NCI-H526 treated with DMSO at 0.1 percent for 48 hours (cell line): Measurements from ENCODE around the gene POLR3C.
"Not testable (repeated sequence)": the region's sequence is repeated elsewhere in the genome, so short reads cannot be mapped to it uniquely, and the experiment has no call there.

Experiments used
- DNase-seq: peaks from one replicate; lab custom pipeline; 2025; lab: John Stamatoyannopoulos, UW

The POLR3C gene

DNA sequence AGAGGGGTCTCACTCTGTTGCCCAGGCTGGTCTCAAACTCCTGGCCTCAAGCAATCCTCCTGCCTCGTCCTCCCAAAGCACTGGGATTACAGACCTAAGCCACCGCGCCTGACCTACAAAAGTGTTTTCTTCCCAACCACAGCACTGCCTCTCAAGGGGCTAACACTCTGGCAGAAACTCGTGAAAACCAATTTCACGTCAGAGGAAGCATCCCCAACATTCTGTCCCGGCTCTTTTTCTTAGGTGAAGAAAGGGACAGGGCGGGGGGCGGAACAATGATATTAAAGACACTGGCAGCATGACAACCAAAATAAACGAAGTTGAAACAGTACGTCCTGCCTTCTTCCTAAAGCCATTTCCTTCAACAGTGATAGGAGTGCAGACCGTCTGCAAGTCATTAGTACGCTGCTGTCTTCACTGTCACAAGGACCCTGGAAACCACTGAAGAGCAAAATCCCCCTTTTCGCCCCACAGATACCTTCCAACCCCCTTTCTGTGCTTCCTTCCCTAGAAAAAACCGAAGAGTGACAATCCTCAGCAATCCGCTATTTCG is 1.1 kb upstream of the POLR3C start:
- not testable (repeated sequence) for DNase-seq

DNA sequence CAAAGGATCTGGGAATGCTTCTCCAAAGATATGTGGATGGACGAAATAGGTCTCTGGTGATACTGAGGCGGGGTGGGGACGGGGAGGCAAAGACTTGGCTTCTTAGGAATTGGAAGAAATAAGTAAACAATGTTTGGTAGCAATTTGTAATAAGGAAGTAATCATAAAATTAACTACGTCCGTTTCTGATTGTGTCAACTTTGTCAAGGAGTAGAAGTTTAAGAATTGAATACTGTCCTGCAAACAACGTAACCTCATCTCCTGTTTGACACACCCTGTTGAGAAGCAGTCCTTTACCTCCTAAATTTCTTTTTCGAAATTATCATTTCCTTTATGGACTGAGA is 471 bp downstream of the POLR3C start:
- peak; percentile 73 for DNase-seq

DNA sequence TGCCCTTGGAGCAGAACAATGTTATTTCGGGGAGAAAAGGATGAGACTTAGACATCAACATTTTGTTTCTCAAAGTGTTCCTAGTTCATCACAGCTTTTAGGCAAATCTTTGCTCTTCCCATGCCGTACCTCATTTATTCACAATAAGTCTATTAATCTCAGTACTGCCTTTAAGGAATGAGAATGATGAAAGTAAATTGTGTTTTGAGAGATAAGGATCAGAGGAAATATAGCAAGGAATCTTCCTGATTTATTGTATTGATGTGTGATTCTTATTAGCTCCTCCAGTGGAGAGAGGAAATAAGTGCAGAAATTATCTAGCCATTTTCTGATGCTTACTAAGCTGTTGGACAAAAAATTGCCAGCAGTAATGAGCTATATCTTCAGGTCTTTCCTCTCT is 2.0 kb downstream of the POLR3C start:
- no peak for DNase-seq

DNA sequence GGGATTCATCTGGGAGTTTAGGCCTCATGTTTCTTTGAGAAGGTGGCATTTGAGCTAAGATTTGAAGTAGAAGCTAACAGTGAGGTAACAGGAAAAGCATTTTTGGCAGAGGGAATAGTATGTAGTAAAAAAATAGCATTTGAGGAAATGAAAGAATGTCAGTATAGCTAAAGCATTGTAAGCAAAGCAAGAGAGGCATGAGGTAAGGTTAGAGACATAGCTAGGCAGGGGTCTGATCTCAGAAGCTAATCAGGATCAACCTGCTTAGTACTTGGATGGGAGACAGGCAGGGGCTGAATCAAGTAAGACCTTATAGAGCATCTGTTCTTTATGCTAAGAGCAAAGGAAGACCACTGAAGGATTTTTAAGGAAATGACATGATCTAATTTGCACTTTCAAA is 4.0 kb downstream of the POLR3C start:
- DNase-seq = no peak

DNA sequence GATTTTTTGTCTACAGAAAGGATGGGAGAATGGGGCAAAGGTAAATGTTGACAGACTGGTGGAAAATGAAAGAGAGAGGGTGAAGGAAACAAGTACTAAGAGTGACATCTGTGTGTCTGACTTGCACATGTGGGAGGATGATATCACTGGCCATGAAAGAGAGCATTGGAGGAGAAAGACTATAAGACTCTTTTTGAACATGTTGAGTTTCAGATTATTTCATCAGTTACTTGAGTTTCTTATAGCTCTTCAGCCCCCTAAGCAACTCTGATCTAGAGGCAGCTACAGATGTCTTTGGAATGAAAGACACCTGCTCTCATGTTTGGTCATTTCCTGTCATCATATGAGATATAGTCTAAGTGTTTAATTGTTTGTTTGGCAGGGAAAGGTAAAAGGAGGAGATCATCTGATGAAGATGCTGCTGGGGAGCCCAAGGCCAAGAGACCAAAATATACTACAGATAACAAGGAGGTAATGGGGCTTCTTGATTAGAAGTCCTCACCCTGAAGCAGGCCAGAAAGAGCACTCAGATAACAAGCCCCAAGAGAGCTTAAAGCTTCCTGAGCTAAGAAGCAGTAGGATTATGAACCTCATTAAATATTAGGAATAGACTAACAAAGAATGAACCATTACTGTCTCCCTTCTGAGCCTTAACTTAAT is 4.5 kb downstream of the POLR3C start:
- no peak for DNase-seq

DNA sequence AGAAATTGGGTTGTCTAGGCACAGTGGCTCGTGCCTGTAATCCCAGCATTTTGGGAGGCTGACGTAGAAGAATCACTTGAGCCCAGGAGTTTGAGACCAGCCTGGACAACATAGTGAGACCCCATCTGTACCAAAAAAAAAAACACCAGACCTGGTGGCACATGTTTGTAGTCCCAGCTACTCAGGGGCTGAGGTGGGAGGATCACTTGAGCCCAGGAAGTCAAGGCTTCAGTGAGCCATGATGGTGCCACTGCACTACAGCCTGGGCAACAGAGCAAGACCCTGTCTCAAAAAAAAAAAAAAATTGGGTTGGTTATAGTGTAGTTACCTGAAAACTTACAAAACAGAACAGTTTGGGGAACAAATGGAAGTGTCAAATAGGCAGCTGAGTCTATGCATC is 6.8 kb downstream of the POLR3C start:
- DNase-seq = not testable (repeated sequence)

DNA sequence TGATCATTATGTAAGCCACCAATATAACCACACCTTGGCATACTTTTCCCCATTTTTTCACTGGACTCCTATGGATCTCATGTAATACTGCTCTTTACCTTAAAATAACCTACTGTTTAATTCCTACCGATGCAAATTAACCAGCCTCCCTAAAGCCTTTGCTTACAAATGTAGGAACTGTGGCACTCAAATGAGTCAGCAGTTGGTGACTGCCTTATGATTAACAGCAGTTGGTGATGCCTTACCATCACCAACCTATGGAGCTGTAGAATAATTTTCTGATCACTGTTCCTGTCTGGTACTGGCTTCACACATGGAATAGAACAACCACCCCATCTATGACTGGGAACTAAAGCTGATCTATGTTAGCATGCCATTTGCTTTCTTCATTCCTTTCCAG is 13.7 kb downstream of the POLR3C start:
- no peak for DNase-seq

DNA sequence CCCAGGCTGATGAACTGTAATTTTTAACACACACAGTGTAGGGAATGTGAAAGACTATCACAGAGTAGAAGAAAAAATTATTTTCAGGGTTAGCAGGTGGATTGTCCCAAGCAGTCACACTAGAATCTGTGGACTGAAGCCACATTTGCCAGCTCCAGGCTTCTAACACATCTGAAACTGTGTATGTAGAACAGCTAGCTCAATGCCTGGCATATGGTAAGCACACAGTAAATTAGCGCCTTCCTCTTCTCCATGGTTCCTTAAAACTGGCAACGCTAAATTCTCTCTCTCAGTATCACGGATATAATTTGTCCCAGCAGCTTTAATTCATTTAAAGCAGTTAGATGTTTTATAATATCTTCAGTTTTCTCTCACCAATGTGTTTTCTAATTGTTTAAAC is 19.0 kb downstream of the POLR3C start:
- no peak for DNase-seq

DNA sequence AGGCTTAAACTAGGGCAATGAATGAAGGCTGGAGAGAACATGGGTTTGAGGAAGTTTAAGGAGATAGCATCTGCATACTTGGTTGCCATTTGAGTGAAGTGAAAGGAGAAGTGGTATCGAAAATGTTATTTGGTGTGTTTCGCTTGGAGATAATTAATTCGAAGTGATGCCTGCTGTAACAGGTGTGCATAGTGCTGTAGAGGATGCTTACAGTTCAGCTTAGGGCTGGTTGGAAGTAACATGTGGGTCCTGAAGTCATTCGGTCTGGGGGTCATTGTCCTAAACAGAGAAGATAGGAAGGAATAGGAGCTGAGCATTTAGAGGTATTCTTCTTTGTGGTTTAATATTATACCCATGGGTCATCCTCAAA is 21.1 kb downstream of the POLR3C start:
- DNase-seq = peak; percentile 88

DNA sequence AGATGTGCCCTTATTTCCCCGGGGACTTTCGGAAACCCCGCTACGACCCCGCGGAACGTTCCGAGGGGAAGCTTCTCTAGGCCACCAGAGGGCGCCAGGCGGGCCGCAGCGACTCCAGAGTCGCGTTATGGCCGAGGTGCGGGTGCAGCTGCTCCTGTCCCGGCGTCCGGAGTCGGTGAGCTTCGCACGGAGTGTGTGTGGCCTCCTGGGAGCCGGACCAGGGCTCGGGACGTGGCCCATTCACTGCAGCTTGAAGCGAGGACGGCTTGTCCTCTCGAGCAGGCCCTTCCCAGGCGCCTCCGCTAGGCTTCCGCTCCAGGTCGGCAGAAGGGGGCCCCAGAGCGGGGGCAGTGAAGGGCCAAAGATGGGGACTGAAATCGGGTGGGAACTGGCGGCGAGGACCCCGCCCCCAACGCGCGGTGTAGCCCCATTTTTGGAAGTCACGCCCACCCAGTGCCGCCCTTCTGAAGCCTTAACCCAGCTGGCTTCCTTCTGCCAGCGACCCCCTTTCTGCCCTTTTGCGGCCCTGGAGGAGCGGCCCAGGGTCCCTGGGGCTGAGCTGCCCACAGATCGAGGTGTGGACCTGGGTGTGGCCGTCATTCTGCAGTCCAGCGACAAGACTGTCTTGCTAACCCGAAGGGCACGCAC is 21.6 kb downstream of the POLR3C start, which contains the start of gene NUDT17:
Gene NUDT17, plus strand, starts transcription at position 117 of the 648 bp plus-strand sequence. Its CDS starts 11 bp downstream, at position 128.
- DNase-seq = peak; percentile 88

DNA sequence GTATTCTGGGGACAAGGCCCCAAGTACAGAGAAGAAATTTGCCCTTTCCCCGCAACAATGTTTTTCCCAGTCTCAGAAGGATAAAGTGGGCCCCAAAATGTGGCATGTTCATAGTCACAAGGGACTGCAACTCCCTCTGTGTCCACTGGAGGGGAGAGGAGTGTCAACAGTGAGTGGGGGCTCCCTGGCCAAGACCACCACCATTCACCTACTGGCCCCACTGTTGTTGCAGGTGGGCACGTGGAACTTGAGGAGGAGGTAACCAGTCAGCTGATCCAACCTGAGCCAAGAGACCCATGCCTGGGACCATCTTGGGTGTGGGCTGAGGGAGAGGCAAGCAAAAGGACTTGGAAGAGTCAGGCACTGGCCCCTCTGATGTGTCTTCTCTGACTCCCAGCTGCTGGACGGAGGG is 22.2 kb downstream of the POLR3C start:
- DNase-seq = no peak

DNA sequence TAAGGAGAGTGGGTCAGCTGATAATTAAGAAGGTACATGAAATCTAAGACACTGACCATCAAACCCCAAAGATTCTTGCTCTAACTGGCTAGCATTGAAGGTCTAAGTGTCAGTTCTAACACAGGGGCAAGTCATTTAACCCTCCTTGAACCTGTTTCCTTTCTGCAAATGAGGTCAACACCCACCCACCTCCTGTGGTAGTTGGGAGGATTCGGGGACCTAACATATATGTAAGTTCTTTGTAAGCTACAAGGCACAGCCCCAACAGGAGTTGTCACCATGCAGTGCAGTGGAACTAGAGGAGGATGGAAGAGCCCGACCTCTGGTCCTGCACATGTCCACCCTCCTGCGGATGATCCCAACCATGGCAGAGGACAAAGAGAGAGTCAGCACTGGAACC is 23.8 kb downstream of the POLR3C start:
- no peak for DNase-seq

DNA sequence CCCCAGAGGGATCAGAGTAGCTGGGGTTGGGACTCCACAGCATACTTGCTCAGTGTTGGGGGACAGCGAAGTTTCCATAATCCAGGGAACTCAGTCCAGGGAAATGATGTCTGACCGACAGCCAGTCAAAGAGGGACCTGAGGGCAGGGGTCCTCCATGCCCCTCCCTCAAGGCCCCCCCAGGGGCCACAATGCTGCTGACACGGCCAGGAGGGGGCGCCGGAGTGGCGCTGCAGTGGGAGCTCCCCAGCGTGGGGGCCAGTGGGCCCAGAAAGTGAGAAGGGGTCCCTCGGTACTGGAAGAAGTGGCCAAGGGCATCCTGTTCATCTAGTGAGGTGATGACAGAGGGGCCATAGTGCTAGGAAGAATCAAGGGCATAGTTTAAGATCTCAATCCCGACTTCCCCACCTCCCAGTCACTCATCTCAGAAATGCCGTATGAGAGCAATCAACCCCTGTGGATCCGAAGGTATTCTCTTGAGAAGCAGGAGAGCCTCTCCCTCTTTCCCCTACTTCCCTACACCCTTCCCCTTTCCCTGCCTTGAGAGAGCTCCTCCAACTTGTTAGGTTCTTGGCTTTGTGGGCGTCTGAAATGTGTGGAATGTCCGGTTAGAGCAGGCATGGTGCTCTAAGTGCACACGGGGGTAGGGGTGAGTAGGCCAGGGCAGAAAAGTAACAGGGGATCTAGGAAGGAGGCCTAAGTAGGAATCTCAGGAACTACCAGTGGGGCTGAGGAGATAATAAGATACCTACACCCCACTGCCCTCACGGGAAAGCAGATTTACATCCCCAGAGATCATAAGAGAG is 25.6 kb downstream of the POLR3C start:
- no peak for DNase-seq

DNA sequence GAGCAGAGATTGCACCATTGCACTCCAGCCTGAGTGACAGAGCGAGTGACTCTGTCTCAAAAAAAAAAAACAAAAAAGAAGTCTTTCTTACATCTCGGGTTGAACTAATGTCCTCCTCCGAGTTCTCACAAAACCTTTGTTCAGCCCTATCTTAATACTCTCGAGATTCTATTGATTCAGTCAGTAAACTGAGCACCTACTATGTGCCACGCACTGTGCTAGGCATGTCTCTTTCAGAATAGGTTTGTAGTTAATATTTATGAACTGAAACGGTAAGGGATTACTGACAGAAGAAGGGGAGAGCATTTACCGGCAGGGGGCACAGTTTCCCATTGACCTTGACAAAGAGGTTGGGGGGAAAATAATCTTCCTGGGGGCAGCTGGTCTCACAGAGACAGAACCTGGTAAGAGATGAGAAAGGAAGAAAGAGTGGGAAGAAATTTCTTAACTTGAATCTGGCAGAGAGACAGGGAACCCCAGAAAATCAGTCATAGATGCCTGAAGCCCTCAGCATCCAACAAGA is 31.5 kb downstream of the POLR3C start:
- no peak for DNase-seq

DNA sequence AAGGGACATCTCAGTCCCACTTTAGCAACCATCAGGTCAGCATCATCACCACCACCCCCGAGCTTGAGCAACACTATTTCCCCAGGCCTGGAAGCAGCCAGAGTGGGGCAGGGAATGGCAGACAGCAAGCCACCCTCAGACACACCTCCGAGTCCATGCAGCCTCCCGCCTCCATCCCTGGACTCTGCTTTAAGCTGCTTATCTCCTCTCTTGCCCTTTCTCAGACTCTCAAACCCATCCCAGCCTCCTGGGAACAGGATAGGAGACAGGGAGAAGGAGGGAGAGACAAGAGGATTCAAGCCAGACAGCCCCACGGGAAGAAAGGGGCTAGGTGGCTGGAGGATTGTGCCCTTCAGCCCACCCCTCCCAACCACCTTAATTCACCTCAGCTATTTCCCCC is 33.2 kb downstream of the POLR3C start:
- no peak for DNase-seq

DNA sequence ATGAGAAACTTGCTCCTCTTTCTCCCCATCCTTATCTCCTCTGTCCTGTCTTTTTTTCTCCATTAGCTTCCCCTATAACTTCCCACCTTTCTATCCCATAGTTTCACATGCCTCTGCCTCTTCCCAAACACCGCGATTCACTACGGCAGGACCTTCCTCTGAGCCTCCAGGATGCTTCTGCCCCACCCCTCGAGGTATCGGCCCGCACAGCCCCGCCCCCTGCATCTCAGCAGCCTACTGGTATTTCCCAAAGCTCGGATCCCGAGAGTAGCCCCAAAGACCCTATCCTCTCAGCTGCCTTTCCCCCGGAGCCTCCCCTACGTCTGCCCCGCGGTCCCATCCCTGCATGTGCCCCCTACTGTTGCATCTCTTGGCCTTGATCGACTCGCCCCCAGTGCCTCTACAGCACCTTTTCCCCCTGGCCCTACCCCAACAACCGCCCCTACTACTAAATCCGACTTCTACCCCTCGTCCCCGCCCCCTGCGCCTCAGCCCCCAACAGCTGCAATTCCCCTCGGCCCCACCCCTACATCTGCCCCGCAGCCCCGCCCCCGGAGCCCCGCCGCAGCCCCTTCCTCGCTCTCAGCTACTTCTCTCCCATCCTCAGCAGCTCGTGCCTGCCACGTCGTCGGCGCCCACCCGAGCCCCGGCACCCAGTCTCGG is 34.4 kb downstream of the POLR3C start:
- DNase-seq = peak; percentile 91

DNA sequence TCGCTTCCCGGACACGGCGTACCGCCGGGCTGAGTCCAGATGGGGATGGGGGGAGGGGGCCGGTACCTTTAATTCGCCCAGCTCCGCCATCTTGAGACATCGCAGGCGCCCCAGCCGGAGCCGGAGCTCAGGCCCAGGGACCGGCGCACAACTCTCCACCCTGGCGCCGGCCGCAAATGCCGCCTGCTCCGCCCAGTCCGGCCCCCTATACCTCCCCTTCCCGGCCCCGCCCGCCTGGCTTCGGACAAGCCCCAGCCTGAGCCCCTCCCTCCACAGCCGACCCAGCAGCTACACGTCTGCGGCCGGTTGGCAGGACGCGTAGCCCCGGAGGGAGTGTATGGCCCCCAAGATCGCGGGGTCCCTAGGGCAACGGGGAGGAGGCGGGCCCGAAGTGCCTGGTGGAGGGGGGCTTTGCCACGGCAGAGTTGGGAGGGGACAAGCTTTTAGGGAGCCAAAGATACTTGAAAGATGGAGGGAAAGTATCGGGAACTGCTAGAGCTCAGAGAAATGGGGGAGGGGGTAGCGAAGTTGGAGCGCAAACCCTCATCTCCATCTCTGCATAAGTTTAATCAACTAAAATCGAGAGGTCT is 35.0 kb downstream of the POLR3C start, which contains the start of gene PIAS3:
Gene PIAS3, minus strand, starts transcription at position 181 of the 590 bp plus-strand sequence. Its CDS starts 91 bp downstream, at position 90.
- peak; percentile 98 for DNase-seq

DNA sequence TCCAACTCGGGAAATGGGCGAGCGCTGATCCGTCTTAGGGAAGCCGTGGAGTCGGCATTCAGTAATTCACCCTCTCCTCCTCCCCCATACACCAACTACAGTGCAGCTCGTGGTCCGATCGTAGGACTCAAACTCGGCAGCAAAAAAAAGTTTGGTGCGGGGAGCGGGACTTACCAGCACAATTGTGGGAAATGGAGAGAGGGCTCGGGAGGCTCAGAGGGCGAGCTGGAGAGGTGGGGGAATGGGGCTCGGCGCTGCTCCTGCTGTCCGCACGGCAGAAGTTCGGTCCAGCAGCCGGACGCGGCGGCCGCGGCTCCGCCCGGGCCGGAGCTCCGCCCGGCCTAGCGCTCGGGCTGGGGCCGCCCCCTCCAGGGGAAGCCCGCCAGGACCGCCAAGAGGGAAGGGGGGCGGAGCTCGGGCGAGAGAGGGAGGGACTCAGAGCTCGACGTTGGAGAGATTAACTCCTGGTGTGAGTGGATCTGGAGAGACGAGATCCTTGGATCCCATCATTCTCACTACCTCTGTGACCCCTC is 35.6 kb downstream of the POLR3C start:
- DNase-seq = peak; percentile 95

DNA sequence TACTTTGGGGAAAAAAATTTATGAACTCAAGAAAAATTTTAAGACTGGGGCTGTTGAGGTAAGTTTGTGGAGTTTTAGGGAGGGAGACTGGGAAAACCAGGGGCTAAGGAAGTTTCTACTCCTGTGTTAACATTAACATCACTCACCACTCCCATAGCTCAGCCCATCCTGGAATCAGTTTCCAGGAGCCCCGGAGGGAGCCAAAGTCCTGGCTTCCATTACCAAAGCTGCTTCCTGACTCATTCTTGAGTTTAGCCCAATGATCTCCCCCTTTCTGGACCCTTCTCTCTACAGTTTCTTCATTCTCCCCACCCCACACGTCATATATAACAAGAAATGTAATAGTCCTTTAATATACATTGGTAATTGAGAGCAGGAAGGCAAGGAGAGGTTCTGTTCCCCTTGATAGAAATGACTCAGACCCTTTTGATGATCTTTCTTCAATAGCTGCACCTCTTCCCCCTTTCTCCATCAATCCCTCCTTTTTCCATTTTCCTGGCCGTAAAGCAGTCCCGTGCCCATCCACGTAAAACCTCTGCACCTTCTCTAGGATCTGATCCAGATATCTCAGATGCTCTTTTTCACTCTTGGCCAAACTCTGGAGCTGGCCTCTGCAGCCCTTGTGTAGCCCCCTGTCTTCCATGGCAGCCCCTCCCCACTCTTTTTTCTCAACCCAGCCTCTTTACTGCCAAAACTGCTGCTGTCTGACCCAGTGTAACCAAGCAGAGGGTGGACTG is 39.5 kb downstream of the POLR3C start:
- no peak for DNase-seq

DNA sequence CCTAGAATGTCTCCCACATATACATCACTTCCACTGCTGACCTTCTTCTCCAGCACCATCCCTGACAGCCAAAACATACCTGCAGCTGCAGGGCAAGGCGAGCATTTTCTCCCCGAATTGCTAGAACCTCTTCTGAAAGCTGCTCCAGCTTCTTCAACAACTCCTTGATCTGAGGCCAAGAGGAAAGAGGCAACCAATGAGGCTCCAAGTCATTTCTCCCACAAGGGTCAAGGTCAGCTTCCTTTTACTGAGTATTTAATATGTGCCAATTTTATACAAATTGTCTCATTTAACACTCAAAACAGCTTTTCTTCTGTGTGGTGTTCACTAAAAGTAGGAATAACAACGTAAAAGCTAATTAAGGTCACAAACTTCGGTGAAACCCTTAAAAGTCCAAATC is 44.2 kb downstream of the POLR3C start:
- DNase-seq = no peak
